ENCODE data around the gene EVC2. TPM values are rescaled to one million over a fixed set of nuclear protein-coding genes. Genes with fewer than 3 reads are reported as not detected.
A peak's percentile ranks its signal among the peaks of the same experiment; 100 is the strongest.

The EVC2 gene
- total and polyA plus RNA-seq, 2 of the 13 experiments (the other 11 are each of a cell fraction or from before 2014, with no cell fraction given), result not detected

GRCh38 chr4:5651089-5651488 is 57.3 kb downstream of the EVC2 start:
- no peaks in the 10 kb centered on the region for H4K20me1 ChIP-seq (ENCODE audit: insufficient read depth, low read length)
- H3K9ac ChIP-seq (ENCODE audit: insufficient read depth, low read depth, low read length), result no peak overlapping the region
- H3K4me2 ChIP-seq (ENCODE audit: low read depth, low read length), result no peak overlapping the region
- no peaks in the 10 kb centered on the region for H3K79me2 ChIP-seq (ENCODE audit: insufficient read depth, low read length)
- H3K4me1 ChIP-seq (ENCODE audit: insufficient read depth, low read length), result no peaks in the 10 kb centered on the region
- H3K4me3 ChIP-seq (replicated peaks in 1 of 3; ENCODE audit: insufficient read depth in 1 of 3, low read depth in 2 of 3, low read length in 3 of 3), result no peak overlapping the region
- in situ Hi-C loops (cut with HindIII; ENCODE audit: extremely low pct_ligation_motif_present, low pct_unique_long_range_greater_than_20kb), result no loop called here
- peak; percentile 60; the same call in 1 of the 2 replicates for TF ChIP-seq NBN (conservative IDR thresholded peaks at IDR 0.05)
- no peak for TF ChIP-seq TP53 (CRISPR knock-in tag; conservative IDR thresholded peaks at IDR 0.05)
- peaks cover 2 to 4% of the 10 kb centered on the region in 2 experiments; a peak in 1 of 5 replicates for H3K27me3 ChIP-seq (ENCODE audit: control insufficient read depth in 1 of 2, insufficient read depth in 2 of 2, low read length in 2 of 2)
- CTCF ChIA-PET (ENCODE audit: low intra/inter-chr PET ratio, low total read pairs), result no interaction called here
- FAIRE-seq (no peak), ATAC-seq (no peak), DNase-seq (ENCODE audit: low spot score) (no peak)
- WGBS (ENCODE audit: low lambda C conversion rate), result 49% methylated on average over 6 of the region's 6 CpGs
- H3K27ac ChIP-seq (ENCODE audit: extremely low read length, insufficient read depth, low read length), result no peak overlapping the region
- no peak overlapping the region for H2AFZ ChIP-seq (ENCODE audit: low read length)
- no TSS peak for BruUV-seq (replicated peaks)
- no peaks in the 10 kb centered on the region for H3K36me3 ChIP-seq (replicated peaks in 1 of 2; ENCODE audit: control insufficient read depth in 1 of 2, insufficient read depth in 2 of 2, low read length in 2 of 2)
- H3K9me3 ChIP-seq (ENCODE audit: low read length), result no peaks in the 10 kb centered on the region
- POLR2A ChIA-PET, result no interaction called here
- intact Hi-C loops (cut with micrococcal nuclease; ENCODE audit: unreplicated experiment), result no loop called here

GRCh38 chr4:5650040-5650439 is 58.3 kb downstream of the EVC2 start:
- no peak overlapping the region for H3K4me3 ChIP-seq (replicated peaks in 1 of 3; ENCODE audit: insufficient read depth in 1 of 3, low read depth in 2 of 3, low read length in 3 of 3)
- no peak for FAIRE-seq
- H3K27me3 ChIP-seq (ENCODE audit: control insufficient read depth in 1 of 2, insufficient read depth in 2 of 2, low read length in 2 of 2), result peaks cover 2 to 4% of the 10 kb centered on the region in 2 experiments; a peak in 1 of 5 replicates
- H3K9ac ChIP-seq (ENCODE audit: insufficient read depth, low read depth, low read length), result no peak overlapping the region
- ATAC-seq, result no peak
- no peaks in the 10 kb centered on the region for H3K9me3 ChIP-seq (ENCODE audit: low read length)
- H4K20me1 ChIP-seq (ENCODE audit: insufficient read depth, low read length), result no peaks in the 10 kb centered on the region
- DNase-seq (ENCODE audit: low spot score), result no peak
- BruUV-seq (replicated peaks), result no TSS peak
- intact Hi-C loops (cut with micrococcal nuclease; ENCODE audit: unreplicated experiment), result no loop called here
- no peak overlapping the region for H3K27ac ChIP-seq (ENCODE audit: extremely low read length, insufficient read depth, low read length)
- CTCF ChIA-PET (ENCODE audit: low intra/inter-chr PET ratio, low total read pairs), result no interaction called here
- H2AFZ ChIP-seq (ENCODE audit: low read length), result no peak overlapping the region
- H3K4me2 ChIP-seq (ENCODE audit: low read depth, low read length), result no peak overlapping the region
- POLR2A ChIA-PET, result no interaction called here
- no peaks in the 10 kb centered on the region for H3K36me3 ChIP-seq (replicated peaks in 1 of 2; ENCODE audit: control insufficient read depth in 1 of 2, insufficient read depth in 2 of 2, low read length in 2 of 2)
- H3K79me2 ChIP-seq (ENCODE audit: insufficient read depth, low read length), result no peaks in the 10 kb centered on the region
- H3K4me1 ChIP-seq (ENCODE audit: insufficient read depth, low read length), result no peaks in the 10 kb centered on the region
- in situ Hi-C loops (cut with HindIII; ENCODE audit: extremely low pct_ligation_motif_present, low pct_unique_long_range_greater_than_20kb), result no loop called here
- 28% methylated on average over 3 of the region's 3 CpGs for WGBS (ENCODE audit: low lambda C conversion rate)
- TF ChIP-seq ZNF446 (CRISPR knock-in tag; IDR thresholded peaks at IDR 0.05), result no peak
- no peak for TF ChIP-seq SMARCC2 (IDR thresholded peaks at IDR 0.05)
- no peak for TF ChIP-seq ZBTB38 (CRISPR knock-in tag; IDR thresholded peaks at IDR 0.05)
- no peak for TF ChIP-seq ZNF143 (CRISPR knock-in tag; IDR thresholded peaks at IDR 0.05)
- TF ChIP-seq MLXIP (CRISPR knock-in tag; IDR thresholded peaks at IDR 0.05; ENCODE audit: borderline replicate concordance), result no peak
- TF ChIP-seq RCOR2 (CRISPR knock-in tag; IDR thresholded peaks at IDR 0.05), result no peak
- no peak for TF ChIP-seq TBX2 (CRISPR knock-in tag; IDR thresholded peaks at IDR 0.05; ENCODE audit: borderline replicate concordance)
- no peak for TF ChIP-seq ZNF354B (CRISPR knock-in tag; IDR thresholded peaks at IDR 0.05)
- TF ChIP-seq GPN1 (CRISPR knock-in tag; IDR thresholded peaks at IDR 0.05; ENCODE audit: borderline replicate concordance), result no peak
- no peak for TF ChIP-seq ZFP91 (CRISPR knock-in tag; IDR thresholded peaks at IDR 0.05; ENCODE audit: borderline replicate concordance)
- TF ChIP-seq ZNF660 (CRISPR knock-in tag; IDR thresholded peaks at IDR 0.05; ENCODE audit: borderline replicate concordance, low read depth), result no peak
- no peak for TF ChIP-seq RORA (CRISPR knock-in tag; IDR thresholded peaks at IDR 0.05)
- no peak for TF ChIP-seq CEBPB (IDR thresholded peaks at IDR 0.05; ENCODE audit: borderline replicate concordance, low read depth, low read length)
